Left ventricle myocardium inferior (tissue), 1 donor: ENCODE data around the gene CRYBA1. TPM values are rescaled to one million over a fixed set of nuclear protein-coding genes. Genes with fewer than 3 reads are reported as not detected.
"Not testable (repeated sequence)": the region's sequence is repeated elsewhere in the genome, so short reads cannot be mapped to it uniquely, and the experiment has no call there.

Source experiments
- DNase-seq: peaks from one replicate; pipeline ENCODE4 v3.0.0-alpha.2; 2020
- H3K27ac ChIP-seq: fragments of 200-600 bp; replicated peaks from 2 replicates; pipeline ENCODE4 v1.8.0; 2021
- H3K27me3 ChIP-seq: fragments of 200-600 bp; 2 replicates; pipeline ENCODE4 v1.8.0; 2021; ENCODE audit warnings: low read depth
- H3K36me3 ChIP-seq: fragments of 200-600 bp; 2 replicates; pipeline ENCODE4 v1.8.0; 2021
- H3K4me1 ChIP-seq: fragments of 200-600 bp; 2 replicates; pipeline ENCODE4 v1.8.0; 2021
- H3K4me3 ChIP-seq: fragments of 200-600 bp; 2 replicates; pipeline ENCODE4 v1.8.0; 2021; ENCODE audit warnings: mild to moderate bottlenecking, moderate library complexity
- H3K9me3 ChIP-seq: fragments of 200-600 bp; replicated peaks from 2 replicates; pipeline ENCODE4 v1.8.0; 2021
- intact Hi-C: fragments of 100-400 bp; cut with micrococcal nuclease; formaldehyde crosslinking; loops from one replicate; pipeline ENCODE4 v1.11.0; 2022
- long read RNA-seq: library from polyadenylated mRNA; unstranded; transcript quantifications from one replicate; pipeline ENCODE4 v2.0.0, GENCODE V29; 2021
- total RNA-seq: library from RNA; stranded (reverse); fragmentation: NEBNext Ultra II Directional; extraction: Animal tissue kit (Norgen Biotek cat#: 25700); gene quantifications from one replicate; pipeline ENCODE4 v1.2.1, GENCODE V29; 2021
- TF ChIP-seq, protein P1 (sequence below): fragments of 200-600 bp; IDR thresholded peaks from 2 replicates; pipeline ENCODE4 v1.8.0; 2021; ENCODE audit warnings: antibody characterized with exemption, mild to moderate bottlenecking, borderline replicate concordance
- donor health status: DM: no; HTN: yes; CAD: no; lungs with severe emphysema.

The CRYBA1 gene, protein sequence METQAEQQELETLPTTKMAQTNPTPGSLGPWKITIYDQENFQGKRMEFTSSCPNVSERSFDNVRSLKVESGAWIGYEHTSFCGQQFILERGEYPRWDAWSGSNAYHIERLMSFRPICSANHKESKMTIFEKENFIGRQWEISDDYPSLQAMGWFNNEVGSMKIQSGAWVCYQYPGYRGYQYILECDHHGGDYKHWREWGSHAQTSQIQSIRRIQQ
- not detected for total RNA-seq
- long read RNA-seq = 0 reads

DNA sequence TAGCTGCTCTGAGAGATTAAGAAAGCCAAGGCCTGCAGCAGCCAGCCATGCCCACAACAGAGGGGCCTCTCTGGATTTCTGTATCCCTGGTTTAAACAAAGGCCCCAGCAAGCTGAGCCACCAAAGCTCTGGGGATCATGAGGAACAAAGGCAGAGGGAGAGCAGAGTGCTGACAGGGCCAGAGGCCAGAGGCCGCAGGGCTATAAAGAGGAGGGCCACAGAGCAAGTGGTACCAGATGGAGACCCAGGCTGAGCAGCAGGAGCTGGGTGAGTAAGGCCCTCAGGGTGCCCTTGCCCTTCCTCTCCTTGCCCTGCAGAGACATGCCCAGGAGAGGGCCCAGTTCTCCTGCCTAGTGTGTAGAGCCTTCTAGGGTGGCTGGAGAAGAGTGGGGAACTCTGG, at the start of gene CRYBA1:
TSS of gene CRYBA1 (plus strand) at position 232 of the 400 bp plus-strand sequence. CDS start at position 237, 5 bp downstream.
- H3K27me3 ChIP-seq = no peaks in the 10 kb centered on the region
- DNase-seq = no peak
- H3K4me1 ChIP-seq = peaks cover 4% of the 10 kb centered on the region
- no peaks in the 10 kb centered on the region for H3K9me3 ChIP-seq
- TF ChIP-seq, protein P1, sequence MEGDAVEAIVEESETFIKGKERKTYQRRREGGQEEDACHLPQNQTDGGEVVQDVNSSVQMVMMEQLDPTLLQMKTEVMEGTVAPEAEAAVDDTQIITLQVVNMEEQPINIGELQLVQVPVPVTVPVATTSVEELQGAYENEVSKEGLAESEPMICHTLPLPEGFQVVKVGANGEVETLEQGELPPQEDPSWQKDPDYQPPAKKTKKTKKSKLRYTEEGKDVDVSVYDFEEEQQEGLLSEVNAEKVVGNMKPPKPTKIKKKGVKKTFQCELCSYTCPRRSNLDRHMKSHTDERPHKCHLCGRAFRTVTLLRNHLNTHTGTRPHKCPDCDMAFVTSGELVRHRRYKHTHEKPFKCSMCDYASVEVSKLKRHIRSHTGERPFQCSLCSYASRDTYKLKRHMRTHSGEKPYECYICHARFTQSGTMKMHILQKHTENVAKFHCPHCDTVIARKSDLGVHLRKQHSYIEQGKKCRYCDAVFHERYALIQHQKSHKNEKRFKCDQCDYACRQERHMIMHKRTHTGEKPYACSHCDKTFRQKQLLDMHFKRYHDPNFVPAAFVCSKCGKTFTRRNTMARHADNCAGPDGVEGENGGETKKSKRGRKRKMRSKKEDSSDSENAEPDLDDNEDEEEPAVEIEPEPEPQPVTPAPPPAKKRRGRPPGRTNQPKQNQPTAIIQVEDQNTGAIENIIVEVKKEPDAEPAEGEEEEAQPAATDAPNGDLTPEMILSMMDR = no peak
- intact Hi-C loops = no loop called here
- no peaks in the 10 kb centered on the region for H3K36me3 ChIP-seq
- H3K27ac ChIP-seq = no peak within 1 kb of the TSS
- no peak within 1 kb of the TSS for H3K4me3 ChIP-seq

DNA sequence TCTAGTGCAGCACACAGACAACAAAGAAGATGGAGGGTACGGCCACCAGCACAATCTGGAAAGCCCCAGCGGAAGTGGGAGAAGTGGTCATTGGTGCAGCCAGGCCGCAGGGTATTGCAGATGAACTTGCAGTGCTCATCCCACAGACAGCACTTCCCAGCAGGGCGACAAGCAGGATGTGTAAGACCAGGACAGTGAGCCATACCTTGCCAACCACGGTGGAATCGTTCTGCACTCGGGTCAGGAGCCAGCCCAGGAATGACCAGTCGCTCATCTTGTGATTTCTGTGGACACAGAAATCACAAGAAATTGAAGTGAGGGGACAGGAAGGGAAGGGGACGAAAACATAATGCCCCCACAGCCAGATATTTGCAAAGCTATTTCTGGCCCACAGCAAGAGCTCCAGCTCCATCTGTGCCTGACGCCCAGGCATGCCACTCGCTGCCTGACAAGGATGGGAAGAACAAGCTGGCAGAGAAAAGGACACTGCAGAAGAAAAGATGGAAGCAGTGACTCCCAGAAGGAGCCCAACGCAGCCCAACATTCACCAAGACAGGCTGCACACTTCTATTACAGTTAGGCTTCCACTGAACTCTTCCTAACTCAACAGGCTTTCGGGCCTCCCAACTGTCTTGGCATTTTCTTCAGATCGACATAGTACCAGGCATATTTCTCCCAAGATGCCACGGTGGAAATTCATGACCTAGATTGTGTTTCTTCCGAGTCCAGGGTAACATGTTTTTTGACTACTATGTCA, 49.0 kb upstream of the CRYBA1 start:
- TF ChIP-seq, protein P1 = no peak
- Histone ChIP-seq H3K27me3 (no peaks in the 10 kb centered on the region), H3K4me3 (no peak overlapping the region), H3K4me1 (no peaks in the 10 kb centered on the region), H3K36me3 (no peaks in the 10 kb centered on the region), H3K27ac (no peak overlapping the region), H3K9me3 (no peaks in the 10 kb centered on the region)
- intact Hi-C loops = no loop called here
- DNase-seq = no peak

DNA sequence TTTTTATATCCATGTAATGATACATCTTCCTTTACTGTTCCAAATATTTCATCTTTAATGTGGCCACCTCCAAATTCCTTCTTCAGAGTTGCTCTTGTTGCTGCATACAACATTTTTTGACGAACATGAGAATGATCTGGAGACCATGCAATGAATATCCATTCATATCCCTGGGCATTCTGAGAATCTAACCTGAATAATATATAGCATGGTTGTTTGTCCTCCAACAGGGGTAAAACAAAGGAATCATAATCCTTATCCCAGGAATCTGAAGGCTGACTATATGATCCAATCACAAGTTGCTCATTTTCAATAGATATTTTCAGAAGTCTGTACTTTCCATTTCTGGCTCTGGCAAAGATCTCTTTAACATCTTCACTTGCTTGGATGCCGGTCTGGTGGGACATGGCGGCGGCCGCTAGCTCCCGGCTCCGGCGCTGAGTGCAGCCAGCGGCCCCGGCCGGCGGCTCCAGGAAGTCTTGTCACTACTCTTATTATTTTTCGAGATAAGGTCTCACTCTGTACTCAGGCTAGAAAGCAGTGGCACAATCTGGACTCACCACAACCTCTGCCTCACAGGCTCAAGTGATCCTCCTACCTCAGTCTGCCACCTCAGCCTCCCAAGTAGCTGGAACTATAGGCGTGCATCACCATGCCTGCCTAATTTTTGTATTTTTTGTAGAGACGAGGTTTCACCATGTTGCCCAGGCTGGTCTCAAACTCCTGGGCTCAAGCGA, 42.4 kb upstream of the CRYBA1 start:
- H3K36me3 ChIP-seq, H3K9me3 ChIP-seq, H3K27ac ChIP-seq, DNase-seq, H3K4me3 ChIP-seq, H3K27me3 ChIP-seq, intact Hi-C loops: not testable (repeated sequence)
- H3K4me1 ChIP-seq = peaks cover 12% of the 10 kb centered on the region

DNA sequence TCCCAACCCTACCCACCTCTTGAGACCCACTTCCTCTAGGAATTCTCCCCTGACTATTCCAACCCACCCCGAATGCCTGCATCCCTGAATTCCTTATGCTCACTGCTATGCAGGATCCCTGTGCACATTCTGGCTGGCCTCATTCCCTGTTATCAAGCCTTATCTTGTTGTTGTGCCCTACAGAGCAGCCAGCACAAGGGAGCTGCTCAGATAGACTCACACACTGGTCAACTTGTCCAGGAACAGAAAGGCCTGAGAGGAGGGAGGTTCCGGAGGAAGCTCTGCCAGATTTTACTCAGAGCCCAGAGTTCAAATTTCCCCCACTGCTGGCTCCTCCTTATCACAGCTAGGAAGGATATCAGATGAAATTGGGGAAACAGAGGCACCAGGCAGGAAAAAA, 41.6 kb upstream of the CRYBA1 start:
- no peaks in the 10 kb centered on the region for H3K27me3 ChIP-seq
- H3K9me3 ChIP-seq = no peaks in the 10 kb centered on the region
- no peaks in the 10 kb centered on the region for H3K36me3 ChIP-seq
- H3K4me1 ChIP-seq = peaks cover 12% of the 10 kb centered on the region
- DNase-seq = no peak
- intact Hi-C loops = no loop called here
- TF ChIP-seq, protein P1 = no peak
- H3K27ac ChIP-seq = no peak overlapping the region
- H3K4me3 ChIP-seq = no peak overlapping the region

DNA sequence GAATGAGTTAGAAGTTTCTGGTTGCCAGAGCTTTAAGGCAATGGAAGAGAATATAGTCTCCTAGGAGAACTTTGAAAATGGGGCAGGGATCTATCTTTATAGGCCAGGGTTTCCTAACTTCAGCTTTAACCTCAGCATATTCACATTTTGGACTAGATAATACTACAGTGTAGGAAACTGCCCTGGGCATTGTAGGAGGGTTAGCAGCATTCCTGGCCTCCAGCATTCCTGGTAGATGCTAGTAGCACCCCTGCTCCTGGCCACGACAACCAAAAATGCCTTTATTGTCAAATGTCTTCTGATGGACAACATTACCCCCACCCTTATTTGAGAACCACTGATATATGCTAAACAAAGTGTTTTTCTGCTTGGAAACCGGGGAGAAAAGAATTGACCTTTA, 38.7 kb upstream of the CRYBA1 start:
- DNase-seq = no peak
- no peak overlapping the region for H3K4me3 ChIP-seq
- H3K36me3 ChIP-seq = no peaks in the 10 kb centered on the region
- no peak overlapping the region for H3K27ac ChIP-seq
- H3K4me1 ChIP-seq = peaks cover 12% of the 10 kb centered on the region
- H3K27me3 ChIP-seq = no peaks in the 10 kb centered on the region
- no peaks in the 10 kb centered on the region for H3K9me3 ChIP-seq
- intact Hi-C loops = no loop called here
- TF ChIP-seq, protein P1 = no peak
